A673 (cell line): Measurements from ENCODE around the gene MICOS13.

Experiments
- EZH2 ChIP-seq: fragments of 200-600 bp; sonication (generic); IDR thresholded peaks from 2 replicates; pipeline ENCODE4 v1.6.1; 2017; ENCODE audit warnings: borderline replicate concordance, low read depth, mild to moderate bottlenecking, mixed read lengths, antibody characterized with exemption, low read length; ENCODE audit not compliant: poor library complexity, severe bottlenecking
- TF ChIP-seq, protein P1 (sequence below): fragments of 300-800, 200-600 bp; sonication (generic); conservative IDR thresholded peaks from 2 replicates; pipeline ENCODE4 v1.5.1; 2017; ENCODE audit warnings: low read depth, mild to moderate bottlenecking, antibody characterized with exemption, low read length, moderate library complexity, mixed read lengths

DNA sequence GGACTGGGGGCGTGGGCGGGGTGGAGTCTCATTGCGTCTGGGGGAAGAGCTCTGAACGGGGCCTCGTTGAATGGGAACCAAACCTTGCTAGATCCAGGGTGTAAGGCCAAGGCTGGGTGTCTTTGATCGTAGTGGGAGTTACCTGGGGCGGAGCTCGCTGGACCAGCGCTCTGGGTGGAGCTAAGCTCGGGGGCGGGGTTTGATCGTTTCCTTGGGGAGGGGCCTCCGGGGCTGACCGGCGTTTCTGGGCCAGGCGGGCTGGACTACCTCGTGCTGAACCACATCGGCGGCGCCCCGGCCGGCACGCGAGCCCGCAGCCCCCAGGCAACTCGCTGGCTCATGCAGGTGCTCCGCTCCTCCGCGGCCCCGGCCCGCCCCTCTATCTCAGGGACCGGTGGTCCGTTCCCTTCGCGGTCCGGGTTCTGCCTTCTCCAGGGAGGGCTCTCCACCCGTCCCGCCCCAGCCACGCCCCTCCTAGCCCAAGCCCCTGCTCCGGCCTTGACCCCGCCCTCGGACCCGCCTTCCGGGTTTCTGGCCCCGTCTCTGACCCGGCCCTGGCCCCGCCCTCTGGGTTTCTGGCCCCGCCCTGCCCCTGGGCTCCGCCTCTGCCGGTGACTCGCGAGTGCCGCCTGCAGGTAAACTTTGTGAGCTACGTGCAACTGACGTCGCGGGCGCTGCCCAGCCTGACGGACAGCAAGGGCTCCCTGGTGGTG is 6.5 kb upstream of the MICOS13 start:
- TF ChIP-seq, protein P1, sequence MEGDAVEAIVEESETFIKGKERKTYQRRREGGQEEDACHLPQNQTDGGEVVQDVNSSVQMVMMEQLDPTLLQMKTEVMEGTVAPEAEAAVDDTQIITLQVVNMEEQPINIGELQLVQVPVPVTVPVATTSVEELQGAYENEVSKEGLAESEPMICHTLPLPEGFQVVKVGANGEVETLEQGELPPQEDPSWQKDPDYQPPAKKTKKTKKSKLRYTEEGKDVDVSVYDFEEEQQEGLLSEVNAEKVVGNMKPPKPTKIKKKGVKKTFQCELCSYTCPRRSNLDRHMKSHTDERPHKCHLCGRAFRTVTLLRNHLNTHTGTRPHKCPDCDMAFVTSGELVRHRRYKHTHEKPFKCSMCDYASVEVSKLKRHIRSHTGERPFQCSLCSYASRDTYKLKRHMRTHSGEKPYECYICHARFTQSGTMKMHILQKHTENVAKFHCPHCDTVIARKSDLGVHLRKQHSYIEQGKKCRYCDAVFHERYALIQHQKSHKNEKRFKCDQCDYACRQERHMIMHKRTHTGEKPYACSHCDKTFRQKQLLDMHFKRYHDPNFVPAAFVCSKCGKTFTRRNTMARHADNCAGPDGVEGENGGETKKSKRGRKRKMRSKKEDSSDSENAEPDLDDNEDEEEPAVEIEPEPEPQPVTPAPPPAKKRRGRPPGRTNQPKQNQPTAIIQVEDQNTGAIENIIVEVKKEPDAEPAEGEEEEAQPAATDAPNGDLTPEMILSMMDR: peak; percentile 96
- no peak for TF ChIP-seq EZH2
